ENCODE data around the gene SND1.

DNA sequence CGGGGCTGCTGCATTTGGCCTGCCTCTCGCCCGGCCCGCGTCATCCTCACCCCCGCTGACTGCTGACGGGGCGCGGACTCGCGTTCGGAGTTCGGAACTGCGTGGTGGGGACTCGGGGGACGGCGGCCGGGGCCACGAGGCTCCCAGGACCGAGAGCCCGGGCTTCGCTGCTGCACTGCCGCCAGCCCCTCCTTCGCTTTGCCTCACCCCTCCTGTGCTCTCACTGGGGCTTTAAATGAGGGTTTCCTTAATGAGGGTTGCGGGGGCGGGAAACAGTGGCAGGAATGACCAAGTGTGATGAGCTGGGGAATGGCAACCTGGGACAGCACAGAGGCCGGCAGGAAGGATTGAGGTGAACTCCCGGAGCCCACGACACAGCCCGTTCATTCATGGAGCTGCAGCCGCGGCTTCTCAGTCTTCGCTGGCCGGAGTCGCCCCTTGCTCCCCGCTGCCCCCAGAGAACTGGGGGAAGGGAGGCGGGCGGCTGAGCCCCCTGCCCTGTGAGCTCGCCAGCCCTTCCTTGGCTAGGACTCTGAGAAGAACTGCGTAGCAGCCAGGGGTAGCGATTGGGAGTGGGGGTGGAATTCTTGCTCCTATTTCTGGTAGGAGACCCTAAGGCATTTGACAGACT lies 380.7 kb downstream of the SND1 start:
- no peak for TF ChIP-seq EZH2phosphoT487 (IDR thresholded peaks at IDR 0.05; ENCODE audit: borderline replicate concordance, low read length)
- TF ChIP-seq, protein P1, sequence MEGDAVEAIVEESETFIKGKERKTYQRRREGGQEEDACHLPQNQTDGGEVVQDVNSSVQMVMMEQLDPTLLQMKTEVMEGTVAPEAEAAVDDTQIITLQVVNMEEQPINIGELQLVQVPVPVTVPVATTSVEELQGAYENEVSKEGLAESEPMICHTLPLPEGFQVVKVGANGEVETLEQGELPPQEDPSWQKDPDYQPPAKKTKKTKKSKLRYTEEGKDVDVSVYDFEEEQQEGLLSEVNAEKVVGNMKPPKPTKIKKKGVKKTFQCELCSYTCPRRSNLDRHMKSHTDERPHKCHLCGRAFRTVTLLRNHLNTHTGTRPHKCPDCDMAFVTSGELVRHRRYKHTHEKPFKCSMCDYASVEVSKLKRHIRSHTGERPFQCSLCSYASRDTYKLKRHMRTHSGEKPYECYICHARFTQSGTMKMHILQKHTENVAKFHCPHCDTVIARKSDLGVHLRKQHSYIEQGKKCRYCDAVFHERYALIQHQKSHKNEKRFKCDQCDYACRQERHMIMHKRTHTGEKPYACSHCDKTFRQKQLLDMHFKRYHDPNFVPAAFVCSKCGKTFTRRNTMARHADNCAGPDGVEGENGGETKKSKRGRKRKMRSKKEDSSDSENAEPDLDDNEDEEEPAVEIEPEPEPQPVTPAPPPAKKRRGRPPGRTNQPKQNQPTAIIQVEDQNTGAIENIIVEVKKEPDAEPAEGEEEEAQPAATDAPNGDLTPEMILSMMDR (IDR thresholded peaks at IDR 0.05; ENCODE audit: low read depth, low read length, poor library complexity, severe bottlenecking): no peak
